IMR-90 (cell line): Measurements from ENCODE around the gene PSD. TPM values are rescaled to one million over a fixed set of nuclear protein-coding genes. Genes with fewer than 3 reads are reported as not detected.

Experiments
- ATAC-seq: fragments of 200-7000 bp; cut with Tn5 transposase; 2 replicates; pipeline ENCODE4 v1.9.1; 2020; ENCODE audit warnings: low read depth, mild to moderate bottlenecking, moderate library complexity
- BruUV-seq: library from RNA; stranded (reverse); fragments of 400-500 nt; replicated peaks from 2 replicates; lab custom pipeline; 2021; lab: Mats Ljungman, UMichigan
- CTCF ChIA-PET: fragments of 300-600 bp; formaldehyde crosslinking; extraction: SDS; loops from one replicate; lab custom pipeline; 2021; ENCODE audit warnings: antibody characterized with exemption; lab: Yijun Ruan, JAX
- POLR2A ChIA-PET: fragments of 300-600 bp; sonication (Branson Sonifier 250); formaldehyde crosslinking; loops from one replicate; lab custom pipeline; 2022; ENCODE audit warnings: antibody characterized with exemption; ENCODE audit not compliant: unreplicated experiment; lab: Charles Lee
- DNase-seq: peaks from one replicate; pipeline ENCODE4 v3.0.0; 2013
- H2AFZ ChIP-seq: replicated peaks from 2 replicates; pipeline ENCODE3; 2013; ENCODE audit warnings: low read length, mild to moderate bottlenecking; ENCODE audit not compliant: poor library complexity
- H2AK5ac ChIP-seq: 2 replicates; pipeline ENCODE4 v1.6.1; 2013; ENCODE audit warnings: low read depth, low read length, inconsistent platforms
- H2AK9ac ChIP-seq: replicated peaks from 2 replicates; pipeline ENCODE3; 2013; ENCODE audit warnings: mild to moderate bottlenecking, low read depth, low read length, moderate library complexity; ENCODE audit not compliant: poor library complexity
- H2BK120ac ChIP-seq: 2 replicates; pipeline ENCODE4 v1.6.1; 2013; ENCODE audit warnings: low read depth, low read length, inconsistent platforms
- H2BK15ac ChIP-seq: 3 replicates; pipeline ENCODE4 v1.6.1; 2013; ENCODE audit warnings: low read depth, low read length, inconsistent platforms
- H2BK20ac ChIP-seq: 2 replicates; pipeline ENCODE4 v1.6.1; 2013; ENCODE audit warnings: low read depth, mild to moderate bottlenecking, inconsistent platforms, low read length, moderate library complexity
- H2BK5ac ChIP-seq: 2 replicates; pipeline ENCODE4 v1.6.1; 2013; ENCODE audit warnings: mild to moderate bottlenecking, low read depth, low read length, inconsistent platforms; ENCODE audit not compliant: poor library complexity, severe bottlenecking
- H3K14ac ChIP-seq: replicated peaks from 2 replicates; pipeline ENCODE4 v1.6.1; 2013; ENCODE audit warnings: low read depth, low read length, inconsistent platforms
- H3K18ac ChIP-seq: 2 replicates; pipeline ENCODE4 v1.6.1; 2013; ENCODE audit warnings: low read depth, low read length, control low read depth
- H3K23ac ChIP-seq: 2 replicates; pipeline ENCODE4 v1.6.1; 2013; ENCODE audit warnings: low read depth, low read length, inconsistent platforms
- H3K27ac ChIP-seq: 2 replicates; pipeline ENCODE4 v1.5.1; 2013; ENCODE audit warnings: mild to moderate bottlenecking, control low read depth, low read length; ENCODE audit not compliant: insufficient read depth
- H3K27me3 ChIP-seq: 2 replicates; pipeline ENCODE4 v1.6.1; 2013; ENCODE audit warnings: low read length; ENCODE audit not compliant: control insufficient read depth, insufficient read depth
- H3K36me3 ChIP-seq: 2 replicates; pipeline ENCODE4 v1.6.1; 2013; ENCODE audit warnings: low read length, mixed read lengths; ENCODE audit not compliant: control insufficient read depth, insufficient read depth
- H3K4ac ChIP-seq: 2 replicates; pipeline ENCODE4 v1.6.1; 2013; ENCODE audit warnings: low read depth, low read length, inconsistent platforms
- H3K4me1 ChIP-seq: 2 replicates; pipeline ENCODE4 v1.6.1; 2013; ENCODE audit warnings: low read length, mixed read lengths; ENCODE audit not compliant: control insufficient read depth, insufficient read depth
- H3K4me2 ChIP-seq: 2 replicates; pipeline ENCODE4 v1.6.1; 2013; ENCODE audit warnings: low read depth, mild to moderate bottlenecking, control low read depth, low read length, moderate library complexity
- H3K4me3 ChIP-seq: 2 replicates; pipeline ENCODE4 v1.5.1; 2013; ENCODE audit warnings: low read depth, mild to moderate bottlenecking, control low read depth, low read length, moderate library complexity; ENCODE audit not compliant: insufficient read depth
- H3K56ac ChIP-seq: 2 replicates; pipeline ENCODE4 v1.6.1; 2013; ENCODE audit warnings: low read length, inconsistent platforms; ENCODE audit not compliant: insufficient read depth; ENCODE audit errors: extremely low read depth
- H3K79me1 ChIP-seq, 2 experiments: 2 replicates each; pipeline ENCODE4 v1.6.1; 2013; ENCODE audit warnings: low read length in 2 of 2, inconsistent platforms in 1 of 2, low read depth in 1 of 2
- H3K9ac ChIP-seq: 2 replicates; pipeline ENCODE4 v1.6.1; 2013; ENCODE audit warnings: low read depth, low read length, control low read depth
- H3K9me1 ChIP-seq: 2 replicates; pipeline ENCODE4 v1.6.1; 2013; ENCODE audit warnings: low read length, inconsistent platforms; ENCODE audit not compliant: insufficient read depth
- H3K9me3 ChIP-seq: 2 replicates; pipeline ENCODE4 v1.6.1; 2013; ENCODE audit warnings: low read length; ENCODE audit not compliant: control insufficient read depth, insufficient read depth
- H4K20me1 ChIP-seq: 2 replicates; pipeline ENCODE4 v1.6.1; 2013; ENCODE audit warnings: low read length, inconsistent platforms; ENCODE audit not compliant: insufficient read depth
- H4K5ac ChIP-seq: 2 replicates; pipeline ENCODE4 v1.6.1; 2013; ENCODE audit warnings: mild to moderate bottlenecking, low read depth, low read length, control low read depth
- H4K8ac ChIP-seq, 2 experiments: 2 replicates each; pipeline ENCODE4 v1.6.1; 2013; ENCODE audit warnings: low read depth in 2 of 2, low read length in 2 of 2, control low read depth in 1 of 2, inconsistent platforms in 1 of 2
- H4K91ac ChIP-seq: 2 replicates; pipeline ENCODE4 v1.6.1; 2013; ENCODE audit warnings: low read depth, low read length, inconsistent platforms; ENCODE audit not compliant: insufficient read depth
- BHLHE40 ChIP-seq: fragments of 150-350 bp; IDR thresholded peaks from 2 replicates; pipeline ENCODE4 v1.6.1; 2016; ENCODE audit warnings: mild to moderate bottlenecking, low read depth, low read length
- CHD1 ChIP-seq: IDR thresholded peaks from 2 replicates; pipeline ENCODE4 v1.6.1; 2012; ENCODE audit warnings: low read depth, low read length, improper control_type of control experiment
- MAZ ChIP-seq: IDR thresholded peaks from 2 replicates; pipeline ENCODE4 v1.6.1; 2012; ENCODE audit warnings: low read depth, mild to moderate bottlenecking, low read length, improper control_type of control experiment, moderate library complexity, borderline replicate concordance
- RCOR1 ChIP-seq: IDR thresholded peaks from 2 replicates; pipeline ENCODE4 v1.6.1; 2012; ENCODE audit warnings: mild to moderate bottlenecking, low read length, improper control_type of control experiment; ENCODE audit not compliant: insufficient replicate concordance
- USF2 ChIP-seq: fragments of 150-350 bp; IDR thresholded peaks from 2 replicates; pipeline ENCODE4 v1.6.1; 2017; ENCODE audit warnings: mild to moderate bottlenecking, antibody characterized with exemption, low read length, low read depth
- WGBS, 2 experiments: methylation state at CpG; one replicate each; pipeline versions ENCODE4 v1.1.5 to v1.1.7; 2013; ENCODE audit warnings: missing lambda C conversion rate in 2 of 2; ENCODE audit not compliant: insufficient read length in 1 of 2; ENCODE audit errors: extremely low coverage in 2 of 2; 5-methylcytosine and 5-hydroxymethylcytosine counted together
- dilution Hi-C: fragments of 300-500 bp; cut with HindIII; formaldehyde crosslinking; loops from one replicate; pipeline ENCODE4 v1.14.3; 2018; ENCODE audit warnings: low sequenced_read_pairs; ENCODE audit not compliant: unreplicated experiment
- in situ Hi-C: fragments of 300-500 bp; cut with MboI; formaldehyde crosslinking; loops from 3 replicates; pipeline ENCODE4 v1.14.3; 2019; ENCODE audit warnings: low sequenced_read_pairs, inconsistent platforms, mixed read lengths
- intact Hi-C: fragments of 100-400 bp; cut with micrococcal nuclease; formaldehyde crosslinking; loops from 2 replicates; pipeline ENCODE4 v1.10.0; 2022
- polyA plus RNA-seq, 3 experiments: library from polyadenylated mRNA; depleted of rRNA; stranded (reverse); fragments of >200 nt; gene quantifications; 2 replicates each; pipeline ENCODE4 v1.2.3, GENCODE V29; 2012; ENCODE audit warnings: low replicate concordance in 1 of 3
- total RNA-seq: library from RNA; depleted of rRNA; stranded (reverse); fragments of >200 nt; gene quantifications from 2 replicates; pipeline ENCODE4 v1.2.3, GENCODE V29; 2012

PSD gene
- total and polyA plus RNA-seq, 2 of the 4 experiments (the other 2 are of a cell fraction): 2.0 to 4.4 TPM

DNA sequence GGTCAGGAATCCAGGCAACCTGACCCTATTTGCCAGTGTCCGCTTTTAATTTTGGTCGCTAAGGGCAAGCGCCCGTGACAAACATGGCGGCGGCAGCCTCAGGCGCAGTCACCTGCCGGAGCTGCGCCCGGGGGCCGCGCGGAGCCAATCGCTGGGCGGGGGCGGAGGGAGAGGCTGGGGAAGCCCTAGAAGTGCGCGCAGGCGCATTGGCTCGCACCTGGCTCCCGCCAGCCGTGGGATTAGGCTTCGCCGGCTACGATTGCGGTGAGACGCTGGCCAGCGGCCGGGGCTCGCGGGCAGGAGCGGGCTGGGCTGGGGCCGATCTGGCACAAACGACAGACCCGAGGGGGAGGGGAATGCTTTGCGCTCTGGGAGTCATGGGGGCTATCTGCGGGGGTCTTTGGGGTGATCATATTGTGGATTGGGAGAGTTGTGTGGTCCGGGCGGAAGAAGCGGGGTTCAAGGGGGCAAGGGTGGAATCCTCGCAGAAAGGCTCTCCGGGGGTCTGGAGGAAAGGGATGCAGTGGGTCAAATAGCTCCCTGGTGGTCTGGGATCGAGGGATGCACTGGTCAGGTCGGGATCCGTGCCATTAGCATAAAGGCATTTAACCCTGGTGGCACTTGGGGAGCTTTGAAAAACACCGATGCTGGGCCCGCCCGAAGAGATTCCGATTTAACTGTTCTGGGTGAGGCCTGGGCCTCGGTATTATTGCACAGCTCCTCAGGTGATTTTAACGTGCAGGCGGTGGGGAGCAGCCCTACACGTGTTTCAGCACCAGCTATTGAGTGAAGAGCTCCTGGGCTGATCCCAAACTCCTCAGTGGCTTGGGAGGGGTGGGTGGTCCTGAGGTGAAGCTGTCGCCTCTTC, 42.8 kb upstream of the PSD start (continued):
- peak; percentile 93; the same call in 1 of the 2 replicates for TF ChIP-seq MAZ
- TF ChIP-seq BHLHE40: peak; percentile 88

DNA sequence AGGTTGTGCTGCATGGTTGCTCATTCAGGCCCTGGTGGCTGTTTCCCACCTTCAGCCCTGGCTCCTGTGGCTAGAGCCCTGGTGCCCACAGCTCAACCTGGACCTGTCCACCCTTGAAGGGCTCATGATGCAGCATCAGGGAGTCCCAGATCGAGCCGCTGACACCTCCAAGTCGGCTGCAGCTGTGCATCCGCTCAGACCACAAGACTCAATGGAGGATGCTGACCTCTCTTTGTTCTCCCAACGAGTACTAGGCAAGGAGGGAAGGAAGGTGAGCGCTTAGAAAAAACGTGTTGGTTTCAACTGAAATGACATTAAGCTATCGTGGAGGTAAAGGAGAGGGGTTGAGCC, 42.2 kb upstream of the PSD start:
- Histone ChIP-seq H3K14ac (peak overlapping the region; percentile 53), H3K4me1 (peaks cover 12% of the 10 kb centered on the region), H3K79me1 (no peaks in the 10 kb centered on the region), H3K23ac (peak overlapping the region; percentile 11; the same call in 1 of the 2 replicates), H2AK5ac (no peak overlapping the region), H4K20me1 (no peaks in the 10 kb centered on the region), H4K5ac (peak overlapping the region; percentile 95), H3K9me3 (no peaks in the 10 kb centered on the region), H3K36me3 (no peaks in the 10 kb centered on the region), H2AFZ (peak overlapping the region; percentile 94), H2BK15ac (no peak overlapping the region; the same call in 2 of the 3 replicates), H3K27ac (no peak overlapping the region), H3K9me1 (peaks cover 9% of the 10 kb centered on the region), H3K9ac (peak overlapping the region; percentile 29; the same call in 1 of the 2 replicates), H2BK20ac (no peak overlapping the region), H2BK120ac (peak overlapping the region; percentile 42), H4K8ac (peak overlapping the region; percentile 91 to 95), H3K56ac (no peak overlapping the region), H3K18ac (peak overlapping the region; percentile 37; the same call in 1 of the 2 replicates), H3K4ac (peak overlapping the region; percentile 82; the same call in 1 of the 2 replicates), H2BK5ac (no peak overlapping the region), H2AK9ac (peak overlapping the region; percentile 73), H3K4me3 (peak overlapping the region; percentile 58), H4K91ac (peak overlapping the region; percentile 36; the same call in 1 of the 2 replicates), H3K27me3 (peaks cover 16% of the 10 kb centered on the region), H3K4me2 (peak overlapping the region; percentile 94)
- TF ChIP-seq BHLHE40 (no peak), USF2 (no peak), CHD1 (no peak), RCOR1 (no peak)
- ATAC-seq: no peak
- in situ Hi-C loops: no loop called here
- dilution Hi-C loops: no loop called here
- ChIA-PET POLR2A (no interaction called here), CTCF (no interaction called here)
- no peak for DNase-seq
- intact Hi-C loops: no loop called here
- WGBS, 2 experiments: 37% methylated on average over 5 of the region's 8 CpGs; no CpG with 5 or more reads in 1 of the 2 experiments
- BruUV-seq: no TSS peak
